Stimulated activated memory B cell treated with anti-CD40 and anti-IgM and Interleukin-4, amounts not matched to agents 10 μg/mL and 1 μg/mL and 100 μg/mL, for 72 hours (primary cell): Measurements from ENCODE around the gene CDC42EP1.

Source experiments
- ATAC-seq: fragments of 150-1000 bp; cut with Tn5 transposase; 2 replicates; pipeline ENCODE4 v1.10.0; 2021
- H3K27ac Mint-ChIP-seq: one replicate; pipeline ENCODE4 v1.8.0; 2022; ENCODE audit warnings: mild to moderate bottlenecking, mixed read lengths
- H3K27me3 Mint-ChIP-seq: one replicate; pipeline ENCODE4 v1.8.0; 2022; ENCODE audit warnings: mixed read lengths
- H3K36me3 Mint-ChIP-seq: one replicate; pipeline ENCODE4 v1.8.0; 2022; ENCODE audit warnings: mixed read lengths
- H3K4me1 Mint-ChIP-seq: one replicate; pipeline ENCODE4 v1.8.0; 2022; ENCODE audit warnings: mixed read lengths
- H3K4me3 Mint-ChIP-seq: one replicate; pipeline ENCODE4 v1.8.0; 2022; ENCODE audit warnings: mild to moderate bottlenecking, moderate library complexity, mixed read lengths
- H3K9me3 Mint-ChIP-seq: one replicate; pipeline ENCODE4 v1.8.0; 2022; ENCODE audit warnings: mixed read lengths

The CDC42EP1 gene, protein sequence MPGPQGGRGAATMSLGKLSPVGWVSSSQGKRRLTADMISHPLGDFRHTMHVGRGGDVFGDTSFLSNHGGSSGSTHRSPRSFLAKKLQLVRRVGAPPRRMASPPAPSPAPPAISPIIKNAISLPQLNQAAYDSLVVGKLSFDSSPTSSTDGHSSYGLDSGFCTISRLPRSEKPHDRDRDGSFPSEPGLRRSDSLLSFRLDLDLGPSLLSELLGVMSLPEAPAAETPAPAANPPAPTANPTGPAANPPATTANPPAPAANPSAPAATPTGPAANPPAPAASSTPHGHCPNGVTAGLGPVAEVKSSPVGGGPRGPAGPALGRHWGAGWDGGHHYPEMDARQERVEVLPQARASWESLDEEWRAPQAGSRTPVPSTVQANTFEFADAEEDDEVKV

DNA sequence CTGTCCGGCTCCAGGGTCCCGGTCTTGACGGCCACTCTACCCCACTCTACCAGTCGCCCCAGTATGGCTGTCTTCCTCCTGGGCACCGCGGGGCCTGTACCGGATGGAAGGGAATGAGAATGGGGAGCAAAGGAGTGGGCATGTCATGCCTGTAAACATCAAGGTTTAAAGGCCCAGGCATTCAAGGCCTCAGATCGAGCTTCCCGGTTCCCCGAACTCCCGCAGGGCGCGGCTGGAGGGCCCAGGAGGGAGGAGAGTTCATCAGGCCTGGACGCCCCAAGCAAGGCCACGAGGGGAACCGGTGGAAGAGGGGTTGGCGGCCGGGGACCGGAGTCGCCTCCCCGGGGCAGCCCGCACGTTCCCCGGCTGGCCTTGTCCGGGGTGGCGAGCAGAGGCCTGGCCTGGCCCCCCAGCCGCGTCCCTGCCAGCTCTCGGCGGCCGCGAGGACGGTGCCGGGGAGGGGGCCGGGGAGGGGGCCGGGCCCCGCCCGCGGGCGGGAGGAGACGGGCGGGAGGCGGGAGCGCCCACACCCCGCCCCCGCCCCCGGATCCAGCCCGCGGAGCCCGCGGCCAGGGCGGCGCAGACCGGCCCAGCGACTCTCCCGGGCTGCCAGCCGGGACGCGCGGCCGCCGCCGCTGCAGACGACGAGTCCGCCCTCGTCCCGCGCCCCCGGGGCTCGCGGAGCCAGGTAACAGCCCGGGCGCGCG lies at the start of gene CDC42EP1:
TSS of gene CDC42EP1 (plus strand) at position 580 of the 707 bp plus-strand sequence. CDS start 5,870 bp downstream, outside the sequence.
- Mint-ChIP-seq H3K9me3 (no peaks in the 10 kb centered on the region), H3K36me3 (no peaks in the 10 kb centered on the region), H3K4me3 (peak within 1 kb of the TSS; percentile 67), H3K27ac (no peak within 1 kb of the TSS), H3K27me3 (peaks cover 82% of the 10 kb centered on the region), H3K4me1 (peaks cover 16% of the 10 kb centered on the region)
- peak; percentile 37 for ATAC-seq

DNA sequence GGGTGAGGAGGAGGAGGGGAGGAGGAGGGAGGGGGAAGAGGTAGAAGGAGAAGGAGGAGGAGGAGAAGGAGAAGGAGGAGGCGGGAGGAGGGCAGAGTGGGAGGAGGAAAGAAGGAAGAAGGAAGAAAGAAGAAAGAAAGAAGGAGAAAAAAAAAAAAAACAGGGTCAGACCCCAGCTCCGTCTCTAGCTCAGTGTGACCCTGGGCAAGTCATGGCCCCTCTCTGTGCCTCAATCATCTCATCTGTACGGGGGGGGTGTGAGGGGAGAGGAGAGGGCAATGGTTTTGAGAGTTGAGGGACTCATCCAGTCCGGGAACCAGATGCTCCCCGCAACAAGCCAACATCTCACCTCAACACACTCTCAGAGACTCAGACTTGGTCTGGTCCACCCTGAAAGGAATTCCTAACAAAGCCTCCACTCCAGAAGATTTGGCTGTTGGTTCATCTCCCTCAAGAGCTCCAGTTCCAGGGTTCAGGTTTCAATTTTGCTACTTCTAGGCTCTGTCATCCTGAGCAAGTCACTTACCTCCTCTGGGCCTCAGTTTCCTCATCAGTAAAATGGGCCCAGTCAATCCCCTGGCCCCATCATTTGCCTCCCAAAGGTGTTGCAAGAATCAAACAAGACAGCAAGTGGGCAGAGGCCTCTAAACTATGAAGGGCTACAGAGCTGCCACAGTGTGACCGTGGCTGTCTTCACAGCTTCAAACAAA lies 48.7 kb upstream of the CDC42EP1 start:
- H3K27ac Mint-ChIP-seq, result no peak overlapping the region
- peaks cover 75% of the 10 kb centered on the region for H3K27me3 Mint-ChIP-seq
- H3K4me1 Mint-ChIP-seq, result peaks cover 11% of the 10 kb centered on the region
- no peak overlapping the region for H3K4me3 Mint-ChIP-seq
- no peaks in the 10 kb centered on the region for H3K36me3 Mint-ChIP-seq
- ATAC-seq, result no peak
- no peaks in the 10 kb centered on the region for H3K9me3 Mint-ChIP-seq

GRCh38 chr22:37514526-37515051 lies 45.7 kb upstream of the CDC42EP1 start:
- ATAC-seq, result no peak
- Mint-ChIP-seq H3K27ac (no peak overlapping the region), H3K36me3 (no peaks in the 10 kb centered on the region), H3K4me1 (peaks cover 18% of the 10 kb centered on the region), H3K27me3 (peaks cover 67% of the 10 kb centered on the region), H3K9me3 (no peaks in the 10 kb centered on the region), H3K4me3 (no peak overlapping the region)

GRCh38 chr22:37515901-37516300 lies 44.4 kb upstream of the CDC42EP1 start:
- no peak for ATAC-seq
- no peaks in the 10 kb centered on the region for H3K36me3 Mint-ChIP-seq
- H3K4me1 Mint-ChIP-seq, result peaks cover 13% of the 10 kb centered on the region
- H3K27me3 Mint-ChIP-seq, result peaks cover 68% of the 10 kb centered on the region
- H3K4me3 Mint-ChIP-seq, result no peak overlapping the region
- H3K27ac Mint-ChIP-seq, result no peak overlapping the region
- H3K9me3 Mint-ChIP-seq, result no peaks in the 10 kb centered on the region

DNA sequence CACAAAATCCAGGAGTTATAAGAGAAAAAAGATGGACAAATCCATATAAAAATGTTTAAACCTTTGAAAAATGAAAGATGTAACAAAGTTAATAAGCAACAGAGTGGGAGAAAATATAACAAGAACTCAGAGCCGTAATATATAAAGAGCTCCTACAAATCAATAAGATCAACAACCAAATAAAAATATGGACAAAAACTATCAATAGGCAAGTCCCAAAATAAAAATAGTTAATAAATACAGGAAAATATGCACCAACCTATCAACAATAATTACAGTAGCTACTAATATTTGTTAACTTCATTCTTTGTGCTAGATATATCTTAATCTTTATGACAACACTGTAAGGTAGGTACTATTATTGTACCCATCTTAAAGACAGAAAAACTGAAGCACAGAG lies 43.8 kb upstream of the CDC42EP1 start:
- Mint-ChIP-seq H3K36me3 (no peaks in the 10 kb centered on the region), H3K9me3 (no peaks in the 10 kb centered on the region), H3K4me1 (peaks cover 13% of the 10 kb centered on the region), H3K27ac (no peak overlapping the region), H3K27me3 (peaks cover 68% of the 10 kb centered on the region), H3K4me3 (no peak overlapping the region)
- ATAC-seq, result no peak

DNA sequence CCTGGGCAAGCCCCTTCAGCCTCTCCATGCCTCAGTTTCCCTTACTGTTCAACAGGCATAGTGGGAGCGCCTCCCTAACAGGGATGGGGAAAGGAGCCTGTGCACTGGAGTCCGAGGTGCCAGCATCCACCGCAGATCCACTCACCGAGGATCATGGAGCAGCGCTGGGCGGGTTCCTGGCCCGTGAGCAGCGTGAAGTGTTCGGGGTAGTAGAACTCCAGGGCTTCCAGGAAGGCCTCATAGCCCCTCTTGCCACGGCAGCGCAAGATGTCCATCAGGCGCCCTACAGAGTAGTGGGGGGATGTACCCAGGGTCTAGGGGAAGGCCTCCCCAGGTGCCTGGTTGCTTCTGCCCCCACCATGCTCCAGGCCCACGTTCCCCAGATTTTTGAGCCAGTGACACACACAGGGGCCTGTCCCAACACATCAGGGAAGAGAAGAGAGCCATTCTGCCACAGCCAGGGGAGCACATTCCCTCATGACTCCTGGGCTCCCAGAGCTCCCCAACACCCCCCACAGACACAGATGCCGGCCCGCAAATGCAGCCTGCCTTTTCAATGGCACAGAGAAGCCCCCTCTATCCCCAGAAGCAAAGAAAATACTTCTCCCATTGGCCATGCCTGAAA lies 42.3 kb upstream of the CDC42EP1 start:
- ATAC-seq, result no peak
- Mint-ChIP-seq H3K9me3 (no peaks in the 10 kb centered on the region), H3K4me3 (peak overlapping the region; percentile 40), H3K4me1 (peaks cover 13% of the 10 kb centered on the region), H3K36me3 (no peaks in the 10 kb centered on the region), H3K27ac (no peak overlapping the region), H3K27me3 (peaks cover 69% of the 10 kb centered on the region)

GRCh38 chr22:37518509-37519267 lies 41.6 kb upstream of the CDC42EP1 start:
- H3K4me3 Mint-ChIP-seq, result peak overlapping the region; percentile 40
- H3K4me1 Mint-ChIP-seq, result peaks cover 7% of the 10 kb centered on the region
- no peaks in the 10 kb centered on the region for H3K36me3 Mint-ChIP-seq
- no peak for ATAC-seq
- no peaks in the 10 kb centered on the region for H3K9me3 Mint-ChIP-seq
- H3K27ac Mint-ChIP-seq, result no peak overlapping the region
- H3K27me3 Mint-ChIP-seq, result peaks cover 69% of the 10 kb centered on the region

DNA sequence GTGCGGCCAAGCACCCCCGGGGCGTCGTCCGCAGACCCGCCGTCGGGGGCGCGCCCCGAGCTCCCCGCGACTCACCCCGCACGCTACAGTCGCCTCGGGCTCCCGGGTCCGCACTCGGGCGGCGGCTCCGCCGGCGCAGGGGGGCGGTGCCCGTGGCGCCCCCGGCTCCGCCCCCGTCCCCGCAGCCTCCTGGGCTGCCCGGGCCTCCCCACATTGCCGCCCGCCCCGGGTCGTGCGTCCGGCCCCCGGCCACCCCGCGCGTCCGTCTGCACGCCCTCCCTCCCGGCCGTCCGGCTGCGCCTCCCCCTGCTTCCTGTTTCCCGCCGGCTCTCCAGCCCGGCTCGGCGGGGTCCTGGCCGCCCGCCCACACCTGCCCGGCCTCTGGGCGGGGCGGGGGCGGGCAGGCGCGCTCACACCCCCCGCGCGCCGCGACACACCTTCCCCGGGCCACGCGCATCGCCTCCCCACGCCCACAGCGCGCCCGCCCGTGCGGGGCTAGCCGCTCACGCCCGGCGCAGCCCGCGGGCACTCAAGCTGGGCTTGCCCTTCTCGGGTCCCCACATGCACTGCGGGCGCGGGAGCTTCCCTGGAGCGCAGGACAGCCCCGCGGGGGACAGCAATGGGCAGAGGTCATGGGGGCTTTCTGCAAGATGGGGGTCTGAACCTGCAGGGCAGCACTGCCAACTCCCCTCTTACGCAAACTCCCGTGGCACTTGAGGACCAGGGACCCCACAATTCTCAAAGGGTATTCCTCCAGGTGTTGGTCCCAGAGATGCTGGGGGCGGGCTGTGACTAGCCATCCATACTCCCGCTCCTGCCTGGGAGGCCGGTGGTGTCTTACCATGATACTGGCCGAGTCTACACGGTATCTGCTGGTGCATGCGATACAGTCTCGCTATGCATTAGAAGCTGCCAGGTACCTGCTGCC lies 40.7 kb upstream of the CDC42EP1 start, which contains the start of gene CARD10:
TSS of gene CARD10 (minus strand) at position 148 of the 928 bp plus-strand sequence. CDS start 215 bp downstream, outside the sequence.
- H3K27me3 Mint-ChIP-seq, result peaks cover 75% of the 10 kb centered on the region

GRCh38 chr22:37520776-37521191 lies 39.5 kb upstream of the CDC42EP1 start:
- no peak overlapping the region for H3K27ac Mint-ChIP-seq
- H3K27me3 Mint-ChIP-seq, result peaks cover 83% of the 10 kb centered on the region
- H3K4me3 Mint-ChIP-seq, result no peak overlapping the region
- H3K36me3 Mint-ChIP-seq, result no peaks in the 10 kb centered on the region
- peaks cover 7% of the 10 kb centered on the region for H3K4me1 Mint-ChIP-seq
- ATAC-seq, result no peak
- H3K9me3 Mint-ChIP-seq, result no peaks in the 10 kb centered on the region

More for the DNA sequence above, 40.7 kb upstream of the CDC42EP1 start, which contains the start of gene CARD10:
- Mint-ChIP-seq H3K27ac (no peak within 1 kb of the TSS), H3K4me3 (peak within 1 kb of the TSS; percentile 71), H3K9me3 (no peaks in the 10 kb centered on the region), H3K36me3 (no peaks in the 10 kb centered on the region), H3K4me1 (peaks cover 7% of the 10 kb centered on the region)
- peak; percentile 55 for ATAC-seq

GRCh38 chr22:37521236-37521739 lies 39.0 kb upstream of the CDC42EP1 start:
- H3K27me3 Mint-ChIP-seq, result peaks cover 83% of the 10 kb centered on the region

GRCh38 chr22:37522482-37522881 lies 37.8 kb upstream of the CDC42EP1 start:
- Mint-ChIP-seq H3K27ac (no peak overlapping the region), H3K27me3 (peaks cover 89% of the 10 kb centered on the region), H3K4me3 (no peak overlapping the region), H3K4me1 (peaks cover 7% of the 10 kb centered on the region), H3K36me3 (no peaks in the 10 kb centered on the region), H3K9me3 (no peaks in the 10 kb centered on the region)
- ATAC-seq, result no peak

More at GRCh38 chr22:37521236-37521739, 39.0 kb upstream of the CDC42EP1 start:
- no peaks in the 10 kb centered on the region for H3K9me3 Mint-ChIP-seq
- H3K27ac Mint-ChIP-seq, result no peak overlapping the region
- H3K4me1 Mint-ChIP-seq, result peaks cover 7% of the 10 kb centered on the region
- H3K36me3 Mint-ChIP-seq, result no peaks in the 10 kb centered on the region
- no peak for ATAC-seq
- no peak overlapping the region for H3K4me3 Mint-ChIP-seq

DNA sequence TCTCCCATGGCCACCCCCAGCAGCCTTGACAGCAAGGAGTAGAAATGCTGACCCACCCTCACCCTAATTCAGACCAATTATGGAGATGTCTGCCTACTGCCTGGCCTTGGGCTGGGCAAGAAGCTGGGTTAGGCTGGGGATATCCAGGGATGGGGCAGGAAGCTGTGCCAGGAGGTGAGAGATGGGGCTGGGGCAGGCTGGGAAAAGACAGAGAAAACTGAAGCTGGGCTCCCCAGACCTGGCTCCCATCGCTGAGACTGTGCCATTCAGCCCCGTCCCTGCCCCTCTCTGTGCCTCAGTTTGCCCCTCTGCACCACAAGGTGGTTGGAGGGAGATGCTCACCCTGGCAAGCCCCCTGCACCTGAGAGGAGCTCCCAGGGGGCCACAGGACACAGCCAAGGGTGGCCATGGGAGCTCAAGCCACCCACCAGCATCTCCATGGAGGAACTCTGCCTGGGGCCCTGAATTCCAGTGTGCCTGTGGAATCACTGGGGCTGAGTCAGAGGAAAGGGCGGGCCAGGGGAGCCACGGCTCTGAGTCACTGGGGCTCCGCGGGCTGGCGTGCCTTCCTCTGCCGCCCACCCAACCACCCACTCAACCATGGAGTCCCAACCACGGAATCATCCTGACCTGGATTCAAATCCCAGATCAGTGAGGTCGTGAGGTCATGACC lies 35.1 kb upstream of the CDC42EP1 start:
- Mint-ChIP-seq H3K4me1 (no peaks in the 10 kb centered on the region), H3K4me3 (no peak overlapping the region), H3K36me3 (no peaks in the 10 kb centered on the region), H3K27me3 (peaks cover 78% of the 10 kb centered on the region), H3K9me3 (no peaks in the 10 kb centered on the region), H3K27ac (no peak overlapping the region)
- ATAC-seq, result no peak
